Epithelial cell of esophagus (primary cell): Measurements from ENCODE around the gene AKAP1.
"Not testable (repeated sequence)": the region's sequence is repeated elsewhere in the genome, so short reads cannot be mapped to it uniquely, and the experiment has no call there.

Source experiments
- DNase-seq: peaks from one replicate; pipeline ENCODE4 v3.0.0; 2010; ENCODE audit warnings: low read depth
- H3K4me3 ChIP-seq: 2 replicates; pipeline ENCODE4 v1.5.1; 2011; ENCODE audit warnings: mild to moderate bottlenecking, low read length, control low read depth
- CTCF ChIP-seq: IDR thresholded peaks from 2 replicates; pipeline ENCODE4 v1.5.1; 2011; ENCODE audit warnings: low read depth, mild to moderate bottlenecking, low read length, control low read depth, inconsistent platforms; ENCODE audit not compliant: insufficient read depth; ENCODE audit errors: missing control alignments

AKAP1 gene

GRCh38 chr17:57091186-57091618, 6.2 kb downstream of the AKAP1 start:
- DNase-seq: no peak
- no peak for TF ChIP-seq CTCF
- no peak overlapping the region for H3K4me3 ChIP-seq

GRCh38 chr17:57092171-57092570, 7.1 kb downstream of the AKAP1 start:
- no peak for DNase-seq
- H3K4me3 ChIP-seq: no peak overlapping the region
- no peak for TF ChIP-seq CTCF

- no peak for DNase-seq
- H3K4me3 ChIP-seq: no peak overlapping the region
- no peak for TF ChIP-seq CTCF
Measured at GRCh38 chr17:57092779-57093178, 7.7 kb downstream of the AKAP1 start.

- DNase-seq: no peak
- TF ChIP-seq CTCF: no peak
- H3K4me3 ChIP-seq: no peak overlapping the region
Measured at GRCh38 chr17:57096472-57097202, 11.6 kb downstream of the AKAP1 start.

GRCh38 chr17:57097832-57098421, 12.9 kb downstream of the AKAP1 start:
- no peak for TF ChIP-seq CTCF
- H3K4me3 ChIP-seq: no peak overlapping the region
- peak; percentile 40 for DNase-seq

- H3K4me3 ChIP-seq: no peak overlapping the region
- DNase-seq: no peak
- TF ChIP-seq CTCF: no peak
Measured at GRCh38 chr17:57099165-57099564, 14.1 kb downstream of the AKAP1 start.

GRCh38 chr17:57102122-57102521, 17.1 kb downstream of the AKAP1 start:
- no peak for DNase-seq
- TF ChIP-seq CTCF: no peak
- no peak overlapping the region for H3K4me3 ChIP-seq

GRCh38 chr17:57102660-57103059, 17.6 kb downstream of the AKAP1 start:
- DNase-seq, H3K4me3 ChIP-seq: not testable (repeated sequence)
